ENCODE measurements around the gene TEX29.

The TEX29 gene

DNA sequence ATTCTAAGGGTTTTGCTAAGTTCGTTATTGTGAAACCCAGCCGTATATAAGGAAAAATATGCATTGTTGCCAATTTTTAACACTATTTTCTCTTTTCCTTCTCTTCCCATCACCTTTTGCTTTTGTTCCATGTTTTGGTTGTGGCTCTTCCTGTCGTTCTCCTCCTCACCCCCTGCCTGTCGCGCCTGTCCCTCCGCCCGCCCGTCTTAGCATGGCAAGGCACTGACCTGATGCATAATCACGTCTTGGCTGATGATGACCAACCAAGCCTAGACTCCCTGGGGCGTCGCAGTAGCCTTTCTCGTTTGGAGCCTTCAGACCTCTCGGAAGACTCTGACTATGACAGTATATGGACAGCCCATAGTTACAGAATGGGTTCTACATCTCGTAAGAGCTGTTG is 28.5 kb upstream of the TEX29 start:
- DNase-seq (ENCODE audit: low spot score): no peak

- peak; percentile 60 for DNase-seq (ENCODE audit: low spot score)
Measured at GRCh38 chr13:111292710-111293485, 27.5 kb upstream of the TEX29 start.

DNA sequence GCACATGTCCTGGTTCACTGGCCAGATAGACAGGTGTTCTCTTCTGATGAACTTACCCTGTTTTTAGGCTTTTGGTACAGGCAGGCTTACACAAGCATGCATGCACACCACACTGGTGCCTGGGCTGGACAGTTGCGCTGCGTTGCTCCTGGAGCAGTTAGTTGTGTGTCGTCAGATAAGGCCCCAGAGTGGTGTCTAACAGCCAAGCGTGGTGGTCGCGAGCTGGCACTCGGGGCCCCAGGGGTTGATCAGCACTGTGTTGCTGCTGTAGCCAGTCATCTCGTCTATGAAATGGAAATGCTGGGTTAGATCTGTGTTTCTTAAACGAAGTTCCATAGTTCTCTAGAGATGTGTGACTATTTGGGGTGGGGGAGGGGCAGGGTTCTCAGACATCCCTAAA is 24.6 kb upstream of the TEX29 start:
- no peak for DNase-seq (ENCODE audit: low spot score)

- DNase-seq (ENCODE audit: low spot score): no peak
Measured at GRCh38 chr13:111296417-111296816, 24.0 kb upstream of the TEX29 start.

DNA sequence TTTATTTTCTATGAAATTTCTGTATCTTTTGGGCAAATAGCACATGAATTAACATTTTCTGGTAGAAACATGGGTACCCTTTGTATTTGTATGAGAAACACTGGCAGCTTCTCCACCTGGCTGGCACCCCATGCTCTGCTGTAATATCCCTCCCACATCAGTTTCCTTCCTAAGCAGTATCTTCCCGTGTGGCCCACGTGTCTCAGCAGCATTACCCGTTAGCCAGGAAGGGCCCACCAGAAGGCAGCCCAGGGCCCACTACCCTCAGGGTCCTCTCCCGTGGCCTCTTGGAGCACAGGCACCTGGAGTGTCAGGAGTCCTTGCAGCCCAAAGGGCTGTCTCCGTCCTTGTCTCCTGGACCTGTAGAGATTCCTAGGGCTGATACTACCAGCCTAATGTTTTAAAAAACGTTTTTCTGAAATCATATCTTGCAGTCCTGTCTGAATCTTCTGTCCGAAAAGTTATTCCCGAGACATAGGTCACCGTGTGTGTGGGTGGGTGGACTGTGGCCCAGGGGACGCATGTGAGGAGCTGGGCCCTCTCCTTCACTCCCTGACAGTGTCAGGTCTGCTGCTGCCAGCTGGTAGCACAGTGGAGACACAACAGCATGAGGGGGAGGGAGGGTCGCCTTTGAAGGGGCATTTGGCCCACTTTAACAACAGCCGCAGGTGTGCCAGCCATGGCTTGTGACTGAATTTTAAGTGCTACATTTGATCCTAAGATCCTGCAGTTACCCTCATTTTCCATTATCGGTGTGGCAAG is 22.0 kb upstream of the TEX29 start:
- no peak for DNase-seq (ENCODE audit: low spot score)

- DNase-seq (ENCODE audit: low spot score): no peak
Measured at GRCh38 chr13:111302045-111302726, 18.3 kb upstream of the TEX29 start.

GRCh38 chr13:111303559-111303958 is 16.9 kb upstream of the TEX29 start:
- no peak for DNase-seq (ENCODE audit: low spot score)

- no peak for DNase-seq (ENCODE audit: low spot score)
Measured at GRCh38 chr13:111304041-111304544, 16.3 kb upstream of the TEX29 start.

DNA sequence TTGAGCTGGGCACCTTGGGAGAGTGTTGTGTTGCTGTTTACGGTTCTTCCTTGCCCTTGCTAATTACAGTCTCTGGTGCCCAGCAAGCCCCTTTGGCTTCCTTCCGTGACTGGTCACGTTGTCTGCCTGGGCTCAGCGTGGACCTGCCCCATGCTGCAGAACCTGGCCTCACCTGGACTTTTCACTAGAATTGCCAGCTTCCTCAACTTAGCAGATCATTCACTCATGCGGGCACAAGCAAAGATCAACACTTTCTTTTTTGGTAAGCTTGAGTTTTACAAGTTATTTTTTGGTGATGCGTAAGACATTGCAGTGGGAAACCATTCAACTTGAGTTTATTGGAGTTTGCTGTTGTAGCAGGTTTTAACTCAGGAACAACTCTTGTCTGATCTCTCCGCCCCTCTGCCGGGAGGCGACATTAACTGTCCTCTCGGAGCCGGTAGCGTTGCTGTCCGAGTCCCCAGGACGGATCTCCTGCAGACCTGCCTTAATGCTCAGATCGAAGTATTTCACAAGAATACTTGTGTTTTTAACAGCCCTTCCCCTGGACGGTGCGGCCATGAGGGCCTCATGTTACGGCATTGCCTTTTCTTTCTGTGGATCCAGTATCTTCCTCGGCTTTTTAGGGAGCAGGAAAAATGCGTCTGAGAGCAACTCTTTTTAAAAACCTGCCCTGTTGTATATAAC is 15.7 kb upstream of the TEX29 start:
- DNase-seq (ENCODE audit: low spot score): no peak

GRCh38 chr13:111312944-111313590 is 7.4 kb upstream of the TEX29 start:
- no peak for DNase-seq (ENCODE audit: low spot score)

DNA sequence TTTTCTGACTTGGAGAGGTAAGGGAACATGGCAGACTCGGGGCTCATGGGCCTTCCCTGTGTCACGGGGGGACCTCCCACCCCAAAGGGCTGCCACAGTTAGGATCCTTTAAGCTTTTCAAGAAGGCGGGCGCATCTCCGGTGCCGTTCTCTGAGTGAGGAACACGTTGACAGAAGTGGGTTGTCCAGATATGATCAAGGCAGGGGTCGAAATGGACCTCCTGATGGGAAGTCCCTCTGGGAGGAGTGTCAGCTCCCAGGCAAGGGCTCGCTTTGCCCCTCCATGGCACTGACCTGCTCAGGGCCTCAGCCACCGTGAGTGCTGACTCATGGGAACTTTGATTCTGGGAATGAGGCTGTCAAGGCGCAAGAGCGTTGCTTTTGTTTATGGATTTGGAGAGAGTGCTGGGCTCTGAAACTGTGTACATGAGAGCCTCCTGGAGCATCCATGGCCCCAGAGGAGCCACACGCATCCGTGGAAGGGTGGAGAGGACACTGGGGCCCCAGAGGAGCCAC is 6.5 kb upstream of the TEX29 start:
- DNase-seq (ENCODE audit: low spot score): no peak

GRCh38 chr13:111314852-111315251 is 5.6 kb upstream of the TEX29 start:
- no peak for DNase-seq (ENCODE audit: low spot score)

DNA sequence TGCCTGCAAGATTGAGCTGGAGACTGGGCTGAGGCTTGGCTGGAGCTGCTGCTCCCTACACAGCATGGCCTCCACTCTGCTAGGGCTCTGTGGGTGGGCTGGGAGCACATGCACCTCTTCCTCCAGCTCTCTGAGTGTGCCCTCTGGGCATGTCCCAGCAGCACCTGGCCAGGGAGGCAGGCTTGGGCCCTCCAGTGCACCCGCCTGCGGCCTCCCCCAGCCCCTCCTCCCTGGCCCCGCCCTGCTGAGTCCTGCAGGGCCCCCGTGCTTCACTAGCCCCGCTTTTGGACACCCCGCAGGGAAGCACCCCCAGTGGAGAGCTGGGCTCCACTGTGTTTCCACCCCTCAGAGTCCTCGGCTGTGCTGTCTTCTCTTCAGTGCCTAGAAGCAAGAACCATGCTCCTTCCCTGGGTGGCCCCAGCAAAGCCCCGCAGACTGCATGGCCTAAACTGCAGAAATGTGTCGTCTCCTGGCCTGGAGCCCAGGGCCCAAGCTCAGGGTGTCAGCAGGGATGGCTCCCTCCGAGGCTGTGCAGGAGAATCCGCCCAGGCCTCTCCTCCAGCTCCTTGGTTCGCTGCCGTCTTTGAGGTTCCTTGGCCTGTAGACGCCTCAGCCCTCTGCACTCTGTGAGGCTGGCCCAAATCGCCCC is 5.0 kb upstream of the TEX29 start:
- DNase-seq (ENCODE audit: low spot score): no peak

GRCh38 chr13:111316161-111316730 is 4.2 kb upstream of the TEX29 start:
- no peak for DNase-seq (ENCODE audit: low spot score)

GRCh38 chr13:111317042-111317550 is 3.3 kb upstream of the TEX29 start:
- no peak for DNase-seq (ENCODE audit: low spot score)

DNA sequence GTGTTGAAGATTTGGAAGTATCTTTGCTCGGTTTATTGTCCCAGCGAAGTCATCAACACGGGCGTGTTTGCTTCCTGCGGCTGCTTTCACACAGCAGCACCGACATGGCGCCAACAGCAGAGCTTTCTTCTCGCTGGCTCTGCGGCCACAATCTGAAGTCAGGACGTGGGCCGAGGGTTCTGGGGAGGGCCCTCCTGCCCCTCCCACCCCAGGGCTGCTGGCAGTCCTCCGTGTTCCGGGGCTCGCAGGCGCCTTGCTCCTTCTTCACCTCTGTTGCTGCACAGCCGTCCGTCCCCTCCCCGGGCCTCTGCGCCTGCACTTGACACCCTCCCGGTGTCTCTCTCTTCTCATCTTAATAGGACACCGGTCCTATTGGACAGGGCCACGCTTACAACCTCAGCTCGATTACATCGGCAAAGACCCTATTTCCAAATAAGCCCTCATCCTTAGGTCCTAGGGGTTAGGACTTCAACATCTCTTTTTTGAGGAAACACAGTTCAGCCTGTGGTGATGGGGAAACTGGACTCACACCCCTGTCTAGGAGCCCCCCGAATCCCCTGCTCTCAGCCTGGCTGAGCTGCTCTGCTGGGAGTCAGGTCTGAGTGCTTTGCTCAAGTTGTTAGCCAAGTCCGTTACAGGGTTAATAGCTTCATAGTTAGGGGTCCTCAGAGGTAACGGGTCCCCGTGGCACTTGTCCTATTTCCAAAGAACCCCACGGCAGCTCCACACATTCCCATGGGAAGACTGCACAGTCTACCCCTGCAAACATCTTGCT is 2.7 kb upstream of the TEX29 start:
- DNase-seq (ENCODE audit: low spot score): no peak

GRCh38 chr13:111318386-111318785 is 2.1 kb upstream of the TEX29 start:
- no peak for DNase-seq (ENCODE audit: low spot score)

GRCh38 chr13:111319521-111319920 is 921 bp upstream of the TEX29 start:
- DNase-seq (ENCODE audit: low spot score): no peak

Data from globus pallidus (tissue), 1 donor.